ENCODE results near the gene NFIA. TPM values are rescaled to one million over a fixed set of nuclear protein-coding genes. Genes with fewer than 3 reads are reported as not detected.

NFIA gene
- polyA plus RNA-seq, 4 donors, result 1.6 to 9.7 (median 4.9) TPM

DNA sequence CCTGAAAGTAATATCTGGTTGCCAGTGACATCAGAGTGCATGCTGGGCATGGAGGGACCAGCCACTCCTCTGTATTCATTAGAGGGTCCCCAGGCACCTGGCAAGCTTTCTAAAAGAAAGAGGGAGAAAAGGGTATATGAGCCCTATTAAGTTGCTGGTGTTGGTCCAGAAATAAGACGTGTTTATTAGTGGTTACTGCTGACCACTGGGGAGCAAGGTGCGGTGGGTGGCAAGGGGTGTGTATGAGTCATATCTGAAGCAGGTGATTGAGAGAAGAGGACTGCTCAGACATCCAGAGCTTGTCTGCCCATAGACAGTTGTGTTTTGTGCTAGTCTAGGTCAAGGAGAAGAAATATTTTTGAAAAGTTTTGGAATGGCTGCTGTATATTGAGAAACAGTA is 344.5 kb downstream of the NFIA start:
- Histone ChIP-seq H3K4me3 (ENCODE audit: low read depth in 1 of 3, low read length in 3 of 3) (no peak overlapping the region), H3K36me3 (ENCODE audit: control insufficient read depth in 3 of 3, insufficient read depth in 2 of 3, low read depth in 1 of 3, low read length in 3 of 3) (peaks cover 2 to 6% (median 2%) of the 10 kb centered on the region in 3 donors), H3K4me1 (ENCODE audit: control insufficient read depth in 3 of 3, insufficient read depth in 2 of 3, low read depth in 1 of 3, low read length in 2 of 3) (no peaks in the 10 kb centered on the region), H3K27me3 (ENCODE audit: control insufficient read depth in 3 of 3, insufficient read depth in 3 of 3, low read length in 3 of 3) (no peaks in the 10 kb centered on the region), H3K9me3 (ENCODE audit: control insufficient read depth in 2 of 2, insufficient read depth in 1 of 2, low read depth in 1 of 2, low read length in 1 of 2) (no peaks in the 10 kb centered on the region), H3K27ac (ENCODE audit: low read depth in 1 of 3, low read length in 2 of 3) (no peak overlapping the region)
- DNase-seq (no peak), FAIRE-seq (no peak)
- 73 to 85% (median 81%) methylated on average over 2 of the region's 2 CpGs for WGBS, 3 donors

DNA sequence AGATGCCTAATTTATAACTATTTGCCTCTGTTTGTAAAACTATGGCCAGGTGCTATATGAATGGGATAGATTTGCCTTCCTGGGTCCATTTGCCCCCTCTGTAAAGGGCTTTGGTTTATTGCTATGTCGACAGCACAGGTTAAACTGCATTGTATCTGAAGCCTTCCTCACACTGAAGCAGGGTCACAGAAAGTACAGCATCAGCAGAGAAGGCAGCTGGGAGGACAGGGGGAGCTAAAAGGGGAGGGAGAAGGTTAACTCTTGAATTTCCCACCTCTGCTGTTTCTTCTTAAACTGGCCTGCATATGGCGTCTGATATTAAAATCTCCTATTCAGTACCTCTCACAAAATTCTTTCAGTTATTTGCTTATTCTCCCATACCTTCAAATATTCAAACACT is 345.1 kb downstream of the NFIA start:
- Histone ChIP-seq H3K36me3 (ENCODE audit: control insufficient read depth in 3 of 3, insufficient read depth in 2 of 3, low read depth in 1 of 3, low read length in 3 of 3) (peaks cover 2 to 4% (median 2%) of the 10 kb centered on the region in 3 donors), H3K9me3 (ENCODE audit: control insufficient read depth in 2 of 2, insufficient read depth in 1 of 2, low read depth in 1 of 2, low read length in 1 of 2) (no peaks in the 10 kb centered on the region), H3K4me3 (ENCODE audit: low read depth in 1 of 3, low read length in 3 of 3) (no peak overlapping the region), H3K4me1 (ENCODE audit: control insufficient read depth in 3 of 3, insufficient read depth in 2 of 3, low read depth in 1 of 3, low read length in 2 of 3) (no peaks in the 10 kb centered on the region), H3K27me3 (ENCODE audit: control insufficient read depth in 3 of 3, insufficient read depth in 3 of 3, low read length in 3 of 3) (no peaks in the 10 kb centered on the region), H3K27ac (ENCODE audit: low read depth in 1 of 3, low read length in 2 of 3) (no peak overlapping the region)
- FAIRE-seq, result no peak
- no peak for DNase-seq
- WGBS, 3 donors, result 70 to 91% (median 82%) methylated on average over 2 of the region's 2 CpGs

- no peak for DNase-seq
- 76 to 96% (median 83%) methylated on average over 2 of the region's 2 CpGs for WGBS, 3 donors
- Histone ChIP-seq H3K27me3 (ENCODE audit: control insufficient read depth in 3 of 3, insufficient read depth in 3 of 3, low read length in 3 of 3) (no peaks in the 10 kb centered on the region), H3K4me1 (ENCODE audit: control insufficient read depth in 3 of 3, insufficient read depth in 2 of 3, low read depth in 1 of 3, low read length in 2 of 3) (no peaks in the 10 kb centered on the region), H3K27ac (ENCODE audit: low read depth in 1 of 3, low read length in 2 of 3) (no peak overlapping the region), H3K36me3 (ENCODE audit: control insufficient read depth in 3 of 3, insufficient read depth in 2 of 3, low read depth in 1 of 3, low read length in 3 of 3) (peaks cover 2% of the 10 kb centered on the region in 3 donors), H3K9me3 (ENCODE audit: control insufficient read depth in 2 of 2, insufficient read depth in 1 of 2, low read depth in 1 of 2, low read length in 1 of 2) (no peaks in the 10 kb centered on the region), H3K4me3 (ENCODE audit: low read depth in 1 of 3, low read length in 3 of 3) (no peak overlapping the region)
- FAIRE-seq, result no peak
Measured at GRCh38 chr1:61428146-61428545, 345.8 kb downstream of the NFIA start.

DNA sequence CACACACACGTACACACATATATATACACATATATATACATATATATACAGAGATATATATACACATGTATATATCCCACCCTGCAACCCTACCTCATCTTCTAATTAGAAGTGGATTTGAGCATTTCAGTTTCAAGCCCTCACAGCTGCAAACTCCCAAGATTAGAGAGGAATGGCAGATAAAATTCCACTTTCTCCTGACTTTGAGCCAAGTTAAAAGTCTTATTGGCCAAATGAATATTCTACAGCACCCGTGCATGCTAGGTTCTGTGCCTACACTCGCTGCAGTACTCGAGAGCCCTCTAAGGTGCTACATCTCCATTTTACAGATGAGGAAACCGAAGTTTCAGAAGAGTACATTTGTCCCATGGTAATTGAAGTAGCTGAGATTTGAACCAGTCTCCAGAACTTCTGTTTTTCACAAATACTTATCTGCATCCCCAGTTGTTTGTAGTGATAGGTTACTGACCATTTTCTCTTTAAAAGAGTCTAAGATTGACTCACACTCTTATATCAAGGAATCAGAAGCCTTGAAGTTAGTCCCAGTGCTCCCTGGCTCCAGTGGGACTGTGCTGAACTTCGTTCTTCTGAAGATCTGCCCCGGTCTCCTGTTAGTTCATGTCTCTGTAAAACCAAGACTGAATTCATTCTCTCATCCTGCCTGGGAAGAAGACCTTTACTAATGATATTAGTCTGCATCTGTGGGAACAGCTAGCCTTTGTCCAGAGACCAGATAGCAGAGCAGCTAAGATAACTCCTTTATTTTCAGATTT is 350.4 kb downstream of the NFIA start:
- no peak overlapping the region for H3K27ac ChIP-seq (ENCODE audit: low read depth in 1 of 3, low read length in 2 of 3)
- H3K36me3 ChIP-seq (ENCODE audit: control insufficient read depth in 3 of 3, insufficient read depth in 2 of 3, low read depth in 1 of 3, low read length in 3 of 3), result peaks cover 0 to 8% (median 0%) of the 10 kb centered on the region in 3 donors
- DNase-seq (no peak), FAIRE-seq (no peak)
- no peaks in the 10 kb centered on the region for H3K27me3 ChIP-seq (ENCODE audit: control insufficient read depth in 3 of 3, insufficient read depth in 3 of 3, low read length in 3 of 3)
- WGBS, 3 donors, result 78 to 86% (median 82%) methylated on average over 7 of the region's 7 CpGs
- H3K9me3 ChIP-seq (ENCODE audit: control insufficient read depth in 2 of 2, insufficient read depth in 1 of 2, low read depth in 1 of 2, low read length in 1 of 2), result no peaks in the 10 kb centered on the region
- H3K4me3 ChIP-seq (ENCODE audit: low read depth in 1 of 3, low read length in 3 of 3), result no peak overlapping the region
- H3K4me1 ChIP-seq (ENCODE audit: control insufficient read depth in 3 of 3, insufficient read depth in 2 of 3, low read depth in 1 of 3, low read length in 2 of 3), result no peaks in the 10 kb centered on the region

DNA sequence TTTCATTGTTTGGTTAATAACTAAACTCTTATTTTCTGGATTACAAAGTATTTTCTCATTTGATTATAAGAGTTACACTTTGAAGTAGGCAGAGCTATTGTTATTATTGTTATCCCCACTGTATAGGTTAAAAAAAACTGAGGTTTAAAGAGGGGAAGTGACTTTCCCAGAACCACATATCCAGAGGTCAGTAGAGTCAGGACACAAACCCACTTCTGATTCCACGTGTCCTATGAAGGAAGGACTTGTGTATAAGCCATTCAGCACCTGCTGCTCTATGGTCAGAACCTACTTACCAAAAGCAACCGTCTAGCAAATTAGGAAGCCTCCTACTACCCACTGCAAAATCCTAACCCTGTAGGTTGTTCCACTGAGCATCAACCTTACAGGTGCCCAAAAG is 351.3 kb downstream of the NFIA start:
- Histone ChIP-seq H3K4me3 (ENCODE audit: low read depth in 1 of 3, low read length in 3 of 3) (no peak overlapping the region), H3K36me3 (ENCODE audit: control insufficient read depth in 3 of 3, insufficient read depth in 2 of 3, low read depth in 1 of 3, low read length in 3 of 3) (peaks cover 0 to 11% (median 0%) of the 10 kb centered on the region in 3 donors), H3K27me3 (ENCODE audit: control insufficient read depth in 3 of 3, insufficient read depth in 3 of 3, low read length in 3 of 3) (no peaks in the 10 kb centered on the region), H3K27ac (ENCODE audit: low read depth in 1 of 3, low read length in 2 of 3) (no peak overlapping the region), H3K9me3 (ENCODE audit: control insufficient read depth in 2 of 2, insufficient read depth in 1 of 2, low read depth in 1 of 2, low read length in 1 of 2) (no peaks in the 10 kb centered on the region), H3K4me1 (ENCODE audit: control insufficient read depth in 3 of 3, insufficient read depth in 2 of 3, low read depth in 1 of 3, low read length in 2 of 3) (no peaks in the 10 kb centered on the region)
- WGBS, 3 donors, result 80 to 99% (median 88%) methylated on average over 2 of the region's 2 CpGs
- no peak for FAIRE-seq
- DNase-seq, result no peak

GRCh38 chr1:61434276-61434675 is 351.9 kb downstream of the NFIA start:
- Histone ChIP-seq H3K27ac (ENCODE audit: low read depth in 1 of 3, low read length in 2 of 3) (no peak overlapping the region), H3K4me3 (ENCODE audit: low read depth in 1 of 3, low read length in 3 of 3) (no peak overlapping the region), H3K36me3 (ENCODE audit: control insufficient read depth in 3 of 3, insufficient read depth in 2 of 3, low read depth in 1 of 3, low read length in 3 of 3) (peaks cover 0 to 11% (median 0%) of the 10 kb centered on the region in 3 donors), H3K4me1 (ENCODE audit: control insufficient read depth in 3 of 3, insufficient read depth in 2 of 3, low read depth in 1 of 3, low read length in 2 of 3) (no peaks in the 10 kb centered on the region), H3K27me3 (ENCODE audit: control insufficient read depth in 3 of 3, insufficient read depth in 3 of 3, low read length in 3 of 3) (no peaks in the 10 kb centered on the region), H3K9me3 (ENCODE audit: control insufficient read depth in 2 of 2, insufficient read depth in 1 of 2, low read depth in 1 of 2, low read length in 1 of 2) (no peaks in the 10 kb centered on the region)
- DNase-seq, result no peak
- 77 to 85% (median 79%) methylated on average over 5 of the region's 5 CpGs for WGBS, 3 donors
- no peak for FAIRE-seq

- no peaks in the 10 kb centered on the region for H3K4me1 ChIP-seq (ENCODE audit: control insufficient read depth in 3 of 3, insufficient read depth in 2 of 3, low read depth in 1 of 3, low read length in 2 of 3)
- H3K27me3 ChIP-seq (ENCODE audit: control insufficient read depth in 3 of 3, insufficient read depth in 3 of 3, low read length in 3 of 3), result no peaks in the 10 kb centered on the region
- peaks cover 0 to 11% (median 0%) of the 10 kb centered on the region in 3 donors for H3K36me3 ChIP-seq (ENCODE audit: control insufficient read depth in 3 of 3, insufficient read depth in 2 of 3, low read depth in 1 of 3, low read length in 3 of 3)
- DNase-seq, result no peak
- no peaks in the 10 kb centered on the region for H3K9me3 ChIP-seq (ENCODE audit: control insufficient read depth in 2 of 2, insufficient read depth in 1 of 2, low read depth in 1 of 2, low read length in 1 of 2)
- H3K4me3 ChIP-seq (ENCODE audit: low read depth in 1 of 3, low read length in 3 of 3), result no peak overlapping the region
- H3K27ac ChIP-seq (ENCODE audit: low read depth in 1 of 3, low read length in 2 of 3), result no peak overlapping the region
- no peak for FAIRE-seq
- 74 to 94% (median 91%) methylated on average over 5 of the region's 5 CpGs for WGBS, 3 donors
Measured at GRCh38 chr1:61435226-61435625, 352.9 kb downstream of the NFIA start.

DNA sequence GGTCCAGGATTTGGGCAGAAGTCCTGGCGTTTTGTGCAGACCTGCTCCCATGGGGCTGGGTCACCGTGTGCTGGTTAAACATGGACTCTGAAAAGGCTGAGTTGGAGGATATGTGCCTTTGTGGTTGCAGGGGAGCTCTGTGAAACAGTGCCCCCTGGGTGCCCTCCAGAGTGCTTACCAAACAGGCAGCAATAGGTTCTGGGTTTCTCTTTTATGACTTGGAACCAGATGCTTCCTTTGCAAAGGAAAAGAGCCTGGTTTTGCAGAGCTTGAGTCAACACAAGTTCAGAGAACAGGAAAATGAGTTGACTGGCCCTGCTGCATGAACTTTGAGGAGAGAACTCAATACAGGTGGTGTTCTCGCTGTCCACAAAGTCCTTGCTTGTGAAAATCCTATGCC is 353.7 kb downstream of the NFIA start:
- Histone ChIP-seq H3K4me1 (ENCODE audit: control insufficient read depth in 3 of 3, insufficient read depth in 2 of 3, low read depth in 1 of 3, low read length in 2 of 3) (peaks cover 0 to 2% (median 2%) of the 10 kb centered on the region in 3 donors), H3K4me3 (ENCODE audit: low read depth in 1 of 3, low read length in 3 of 3) (no peak overlapping the region), H3K36me3 (ENCODE audit: control insufficient read depth in 3 of 3, insufficient read depth in 2 of 3, low read depth in 1 of 3, low read length in 3 of 3) (peaks cover 0 to 11% (median 0%) of the 10 kb centered on the region in 3 donors), H3K27me3 (ENCODE audit: control insufficient read depth in 3 of 3, insufficient read depth in 3 of 3, low read length in 3 of 3) (no peaks in the 10 kb centered on the region), H3K27ac (ENCODE audit: low read depth in 1 of 3, low read length in 2 of 3) (no peak overlapping the region), H3K9me3 (ENCODE audit: control insufficient read depth in 2 of 2, insufficient read depth in 1 of 2, low read depth in 1 of 2, low read length in 1 of 2) (no peaks in the 10 kb centered on the region)
- FAIRE-seq, result no peak
- WGBS, 3 donors, result 64 to 81% (median 73%) methylated on average over 3 of the region's 3 CpGs
- DNase-seq, result no peak

Data from small intestine (tissue), 7 donors.